GM21825 (cell line): ENCODE measurements around the gene SDC3.
"Not testable (repeated sequence)": the region's sequence is repeated elsewhere in the genome, so short reads cannot be mapped to it uniquely, and the experiment has no call there.

Experiments
- ATAC-seq: cut with Tn5 transposase; IDR thresholded peaks from one replicate; pipeline ENCODE4 v1.9.1; 2021; ENCODE audit warnings: mild to moderate bottlenecking, moderate library complexity; ENCODE audit not compliant: unreplicated experiment

Gene SDC3

GRCh38 chr1:30908696-30909364, at the start of gene SDC3:
Gene SDC3, minus strand, starts transcription at chr1:30908758. Its CDS starts 172 bp downstream, at chr1:30908586.
- no peak for ATAC-seq

- no peak for ATAC-seq
These were observed 49.1 kb upstream of the SDC3 start for GRCh38 chr1:30957560-30958222.

GRCh38 chr1:30955448-30956015, 47.0 kb upstream of the SDC3 start:
- ATAC-seq, result no peak

GRCh38 chr1:30953685-30954084, 45.1 kb upstream of the SDC3 start:
- ATAC-seq, result no peak

- no peak for ATAC-seq
These were observed 43.5 kb upstream of the SDC3 start for GRCh38 chr1:30952098-30952497.

- no peak for ATAC-seq
These were observed 42.1 kb upstream of the SDC3 start for GRCh38 chr1:30950700-30951099.

GRCh38 chr1:30950053-30950452, 41.5 kb upstream of the SDC3 start:
- no peak for ATAC-seq

- not testable (repeated sequence) for ATAC-seq
These were observed 40.9 kb upstream of the SDC3 start for GRCh38 chr1:30949487-30949838.

- ATAC-seq, result not testable (repeated sequence)
These were observed 40.4 kb upstream of the SDC3 start for GRCh38 chr1:30948813-30949486.

- no peak for ATAC-seq
These were observed 39.7 kb upstream of the SDC3 start for GRCh38 chr1:30948278-30948677.

GRCh38 chr1:30947212-30947611, 38.7 kb upstream of the SDC3 start:
- no peak for ATAC-seq

- ATAC-seq, result no peak
These were observed 33.9 kb upstream of the SDC3 start for GRCh38 chr1:30942326-30942963.

- no peak for ATAC-seq
These were observed 32.0 kb upstream of the SDC3 start for GRCh38 chr1:30940541-30940940.

GRCh38 chr1:30936541-30937171, 28.1 kb upstream of the SDC3 start:
- no peak for ATAC-seq

- ATAC-seq, result not testable (repeated sequence)
These were observed 27.2 kb upstream of the SDC3 start for GRCh38 chr1:30935758-30936157.

GRCh38 chr1:30934613-30935012, 26.1 kb upstream of the SDC3 start:
- ATAC-seq, result no peak

GRCh38 chr1:30933874-30934252, 25.3 kb upstream of the SDC3 start:
- ATAC-seq, result no peak

- no peak for ATAC-seq
These were observed 22.1 kb upstream of the SDC3 start for GRCh38 chr1:30930631-30931173.

- ATAC-seq, result no peak
These were observed 21.5 kb upstream of the SDC3 start for GRCh38 chr1:30929944-30930525.
